Measurements from ENCODE around the gene CFAP77. TPM values are rescaled to one million over a fixed set of nuclear protein-coding genes. Genes with fewer than 3 reads are reported as not detected.
A peak's percentile ranks its signal among the peaks of the same experiment; 100 is the strongest.

Gene CFAP77
- total RNA-seq, 2 experiments from 2014 or later = not detected

DNA sequence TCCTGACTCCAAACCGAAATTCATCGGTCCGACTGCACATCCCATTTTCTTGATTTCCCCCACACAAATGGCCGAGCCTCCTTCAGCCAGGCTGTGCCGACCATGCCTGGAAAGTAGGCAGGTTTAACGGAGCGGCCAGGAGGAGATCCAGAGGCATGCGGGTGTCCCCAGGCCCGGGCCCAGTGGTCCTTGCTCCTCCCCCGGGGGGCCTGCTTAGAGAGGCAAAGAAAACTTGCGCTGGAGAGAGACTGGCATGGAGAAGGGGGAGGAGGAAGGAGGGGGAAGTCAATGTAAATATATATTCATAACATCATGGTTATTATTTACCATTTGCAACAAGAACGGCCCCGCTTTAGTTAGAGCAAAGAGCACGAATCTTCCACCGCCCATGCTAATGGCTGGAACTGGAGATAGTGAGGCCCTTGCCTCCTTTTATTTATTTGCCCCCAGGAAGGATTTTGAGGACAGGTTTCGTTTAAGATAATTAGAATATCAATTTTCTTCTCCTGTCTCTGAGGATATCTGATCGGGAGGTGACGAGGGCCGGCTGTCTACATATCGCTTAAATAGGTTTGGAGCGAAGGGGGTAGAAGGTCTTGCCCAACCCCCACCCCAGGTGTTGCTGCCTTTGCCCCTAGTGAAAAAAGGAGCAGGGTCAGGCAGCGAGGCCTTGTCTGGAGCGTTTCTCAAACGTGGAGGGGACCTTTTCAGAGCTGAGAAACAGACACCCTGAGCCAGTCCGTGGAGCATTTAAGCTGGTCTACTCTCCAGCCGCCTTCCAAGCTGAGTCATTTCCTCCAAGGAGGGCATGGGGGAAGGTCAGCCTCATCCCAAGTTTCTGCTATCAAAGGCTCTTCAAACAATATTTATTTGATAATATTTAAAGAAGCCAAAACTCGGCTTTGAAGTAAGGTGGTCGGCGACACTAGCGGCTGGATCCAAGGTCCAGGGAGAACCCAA is 174.9 kb downstream of the CFAP77 start:
- Mint-ChIP-seq H3K27ac (no peak overlapping the region), H3K4me3 (no peak overlapping the region), H3K9me3 (no peaks in the 10 kb centered on the region), H3K36me3 (ENCODE audit: low read depth) (no peaks in the 10 kb centered on the region), H3K27me3 (peaks cover 81% of the 10 kb centered on the region), H3K4me1 (ENCODE audit: low read depth) (peaks cover 12% of the 10 kb centered on the region)
- H3K36me3 ChIP-seq (ENCODE audit: insufficient read depth, low read length) = no peaks in the 10 kb centered on the region
- H3K27me3 ChIP-seq (ENCODE audit: control insufficient read depth in 1 of 2, insufficient read depth in 2 of 2, low read length in 2 of 2) = peaks cover 89 to 90% of the 10 kb centered on the region in 2 experiments
- H3K4me3 ChIP-seq (ENCODE audit: low read length) = no peak overlapping the region
- peaks cover 20% of the 10 kb centered on the region for H3K4me1 ChIP-seq (ENCODE audit: insufficient read depth, low read length)
- no peak for DNase-seq
- TF ChIP-seq, protein P1, sequence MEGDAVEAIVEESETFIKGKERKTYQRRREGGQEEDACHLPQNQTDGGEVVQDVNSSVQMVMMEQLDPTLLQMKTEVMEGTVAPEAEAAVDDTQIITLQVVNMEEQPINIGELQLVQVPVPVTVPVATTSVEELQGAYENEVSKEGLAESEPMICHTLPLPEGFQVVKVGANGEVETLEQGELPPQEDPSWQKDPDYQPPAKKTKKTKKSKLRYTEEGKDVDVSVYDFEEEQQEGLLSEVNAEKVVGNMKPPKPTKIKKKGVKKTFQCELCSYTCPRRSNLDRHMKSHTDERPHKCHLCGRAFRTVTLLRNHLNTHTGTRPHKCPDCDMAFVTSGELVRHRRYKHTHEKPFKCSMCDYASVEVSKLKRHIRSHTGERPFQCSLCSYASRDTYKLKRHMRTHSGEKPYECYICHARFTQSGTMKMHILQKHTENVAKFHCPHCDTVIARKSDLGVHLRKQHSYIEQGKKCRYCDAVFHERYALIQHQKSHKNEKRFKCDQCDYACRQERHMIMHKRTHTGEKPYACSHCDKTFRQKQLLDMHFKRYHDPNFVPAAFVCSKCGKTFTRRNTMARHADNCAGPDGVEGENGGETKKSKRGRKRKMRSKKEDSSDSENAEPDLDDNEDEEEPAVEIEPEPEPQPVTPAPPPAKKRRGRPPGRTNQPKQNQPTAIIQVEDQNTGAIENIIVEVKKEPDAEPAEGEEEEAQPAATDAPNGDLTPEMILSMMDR (IDR thresholded peaks at IDR 0.05) = no peak
- no peak overlapping the region for H3K27ac ChIP-seq (ENCODE audit: low read depth in 1 of 2, low read length in 2 of 2)
- no peak for ATAC-seq (ENCODE audit: poor library complexity)
- intact Hi-C loops (cut with DNase I, micrococcal nuclease) = no loop called here
- peaks cover 3 to 78% of the 10 kb centered on the region in 2 experiments for H3K9me3 ChIP-seq (ENCODE audit: control insufficient read depth in 1 of 2, insufficient read depth in 1 of 2, low read length in 2 of 2)
- POLR2A ChIA-PET = no interaction called here
- CTCF ChIA-PET = no interaction called here

DNA sequence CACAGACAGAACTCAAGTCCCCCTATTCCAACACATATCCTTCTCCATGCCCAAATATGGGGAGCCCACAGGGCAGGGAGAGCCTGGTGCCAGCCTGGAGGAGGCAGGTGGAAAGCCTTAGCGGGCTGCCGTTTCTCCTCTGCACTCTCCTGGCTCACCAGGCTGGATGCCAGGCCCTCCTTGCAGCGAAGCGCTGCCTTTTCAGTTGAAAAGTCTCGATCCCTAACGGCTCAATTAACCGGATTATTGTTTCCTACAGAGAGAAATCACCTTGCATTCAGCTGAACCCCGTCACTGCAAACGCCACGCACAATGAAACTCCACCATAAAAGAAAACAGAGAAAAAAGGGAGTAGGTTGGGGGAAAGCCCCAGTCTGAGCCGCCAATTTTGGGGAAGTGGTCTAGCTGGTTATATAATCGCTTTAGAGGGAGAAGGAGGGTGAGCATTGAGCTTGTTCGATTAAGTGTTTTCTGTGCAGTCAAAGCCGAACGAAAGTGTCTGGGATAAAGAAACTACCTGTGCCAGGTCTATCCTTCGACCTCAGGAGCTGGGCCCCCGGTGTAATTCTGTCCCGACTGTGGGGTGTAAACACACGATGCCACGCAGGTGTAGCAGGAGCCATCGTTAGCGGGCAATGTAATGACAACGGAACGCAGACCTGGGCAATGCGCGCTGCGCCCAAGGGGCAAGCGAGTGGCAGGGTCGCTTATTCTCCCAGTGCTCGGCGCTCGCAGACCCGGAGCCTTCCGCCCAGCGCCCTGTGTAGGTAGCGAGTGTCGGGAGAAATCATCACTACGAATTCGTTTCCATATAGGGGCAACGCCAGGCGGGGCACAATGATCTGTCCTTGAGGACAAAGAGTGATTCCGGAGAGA is 176.2 kb downstream of the CFAP77 start:
- no peak overlapping the region for H3K4me3 ChIP-seq (ENCODE audit: low read length)
- Mint-ChIP-seq H3K4me3 (no peak overlapping the region), H3K4me1 (ENCODE audit: low read depth) (peaks cover 10% of the 10 kb centered on the region), H3K9me3 (no peaks in the 10 kb centered on the region), H3K36me3 (ENCODE audit: low read depth) (no peaks in the 10 kb centered on the region), H3K27ac (no peak overlapping the region), H3K27me3 (peaks cover 84% of the 10 kb centered on the region)
- ATAC-seq (ENCODE audit: poor library complexity) = no peak
- no peak for DNase-seq
- POLR2A ChIA-PET = no interaction called here
- H3K27ac ChIP-seq (ENCODE audit: low read depth in 1 of 2, low read length in 2 of 2) = no peak overlapping the region
- TF ChIP-seq, protein P1 (IDR thresholded peaks at IDR 0.05) = no peak
- CTCF ChIA-PET = no interaction called here
- H3K4me1 ChIP-seq (ENCODE audit: insufficient read depth, low read length) = peaks cover 19% of the 10 kb centered on the region
- H3K36me3 ChIP-seq (ENCODE audit: insufficient read depth, low read length) = no peaks in the 10 kb centered on the region
- H3K27me3 ChIP-seq (ENCODE audit: control insufficient read depth in 1 of 2, insufficient read depth in 2 of 2, low read length in 2 of 2) = peaks cover 86 to 87% of the 10 kb centered on the region in 2 experiments
- intact Hi-C loops (cut with DNase I, micrococcal nuclease) = no loop called here
- H3K9me3 ChIP-seq (ENCODE audit: control insufficient read depth in 1 of 2, insufficient read depth in 1 of 2, low read length in 2 of 2) = peaks cover 3 to 67% of the 10 kb centered on the region in 2 experiments

GRCh38 chr9:132586830-132587591 is 177.0 kb downstream of the CFAP77 start:
- Histone ChIP-seq H3K27me3 (ENCODE audit: control insufficient read depth in 1 of 2, insufficient read depth in 2 of 2, low read length in 2 of 2) (peaks cover 83 to 87% of the 10 kb centered on the region in 2 experiments), H3K4me3 (ENCODE audit: low read length) (no peak overlapping the region), H3K4me1 (ENCODE audit: insufficient read depth, low read length) (peaks cover 10% of the 10 kb centered on the region), H3K27ac (ENCODE audit: low read depth in 1 of 2, low read length in 2 of 2) (no peak overlapping the region), H3K36me3 (ENCODE audit: insufficient read depth, low read length) (no peaks in the 10 kb centered on the region), H3K9me3 (ENCODE audit: control insufficient read depth in 1 of 2, insufficient read depth in 1 of 2, low read length in 2 of 2) (peaks cover 3 to 59% of the 10 kb centered on the region in 2 experiments)
- ChIA-PET CTCF (no interaction called here), POLR2A (no interaction called here)
- no peak overlapping the region for H3K27ac Mint-ChIP-seq
- peaks cover 84% of the 10 kb centered on the region for H3K27me3 Mint-ChIP-seq
- H3K36me3 Mint-ChIP-seq (ENCODE audit: low read depth) = no peaks in the 10 kb centered on the region
- H3K9me3 Mint-ChIP-seq = no peaks in the 10 kb centered on the region
- peaks cover 3% of the 10 kb centered on the region for H3K4me1 Mint-ChIP-seq (ENCODE audit: low read depth)
- no peak for DNase-seq
- H3K4me3 Mint-ChIP-seq = peak overlapping the region; percentile 30
- TF ChIP-seq, protein P1 (IDR thresholded peaks at IDR 0.05) = no peak
- ATAC-seq (ENCODE audit: poor library complexity) = no peak
- intact Hi-C loops (cut with DNase I, micrococcal nuclease) = no loop called here
